ENCODE results near the gene SRSF5.

Gene SRSF5

GRCh38 chr14:69755296-69755695, 11.6 kb upstream of the SRSF5 start:
- Histone ChIP-seq H3K27me3 (no peaks in the 10 kb centered on the region), H3K9me3 (no peaks in the 10 kb centered on the region), H3K4me1 (ENCODE audit: control insufficient read depth in 1 of 2, insufficient read depth in 1 of 2, low read depth in 1 of 2, low read length in 1 of 2) (no peaks in the 10 kb centered on the region), H3K27ac (no peak overlapping the region), H3K4me3 (ENCODE audit: low read depth in 1 of 2, low read length in 1 of 2) (no peak overlapping the region), H3K36me3 (no peaks in the 10 kb centered on the region)
- no peak for TF ChIP-seq CTCF (IDR thresholded peaks at IDR 0.05)

GRCh38 chr14:69755784-69756183, 11.2 kb upstream of the SRSF5 start:
- Histone ChIP-seq H3K27me3 (no peaks in the 10 kb centered on the region), H3K27ac (no peak overlapping the region), H3K9me3 (no peaks in the 10 kb centered on the region), H3K36me3 (no peaks in the 10 kb centered on the region), H3K4me1 (ENCODE audit: control insufficient read depth in 1 of 2, insufficient read depth in 1 of 2, low read depth in 1 of 2, low read length in 1 of 2) (no peaks in the 10 kb centered on the region), H3K4me3 (ENCODE audit: low read depth in 1 of 2, low read length in 1 of 2) (no peak overlapping the region)
- TF ChIP-seq CTCF (IDR thresholded peaks at IDR 0.05) = no peak

DNA sequence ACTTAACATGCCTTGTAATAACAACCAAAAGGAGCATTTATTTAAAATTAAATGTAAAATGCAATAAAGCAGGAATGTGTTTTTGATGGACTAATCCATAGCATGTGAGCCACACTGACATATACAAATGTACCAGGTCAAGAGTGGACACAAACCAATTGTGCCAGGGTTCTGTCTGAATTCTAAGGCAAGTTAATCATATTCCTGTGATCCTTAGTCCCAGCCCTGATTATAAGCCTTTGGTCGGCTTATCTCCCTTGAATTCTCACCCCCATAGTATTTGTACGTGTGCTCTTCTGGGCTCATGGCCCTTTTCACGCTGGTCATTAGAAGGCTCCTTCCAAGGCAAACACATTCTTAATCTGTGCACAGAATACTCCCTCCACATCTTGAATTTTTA, 10.6 kb upstream of the SRSF5 start:
- Histone ChIP-seq H3K4me3 (ENCODE audit: low read depth in 1 of 2, low read length in 1 of 2) (no peak overlapping the region), H3K27me3 (no peaks in the 10 kb centered on the region), H3K36me3 (no peaks in the 10 kb centered on the region), H3K27ac (no peak overlapping the region), H3K9me3 (no peaks in the 10 kb centered on the region), H3K4me1 (ENCODE audit: control insufficient read depth in 1 of 2, insufficient read depth in 1 of 2, low read depth in 1 of 2, low read length in 1 of 2) (no peaks in the 10 kb centered on the region)
- no peak for TF ChIP-seq CTCF (IDR thresholded peaks at IDR 0.05)

- Histone ChIP-seq H3K4me1 (ENCODE audit: control insufficient read depth in 1 of 2, insufficient read depth in 1 of 2, low read depth in 1 of 2, low read length in 1 of 2) (peaks cover 0 to 1% of the 10 kb centered on the region in 2 experiments), H3K27me3 (no peaks in the 10 kb centered on the region), H3K27ac (no peak overlapping the region), H3K36me3 (no peaks in the 10 kb centered on the region), H3K4me3 (ENCODE audit: low read depth in 1 of 2, low read length in 1 of 2) (no peak overlapping the region), H3K9me3 (no peaks in the 10 kb centered on the region)
- TF ChIP-seq CTCF (IDR thresholded peaks at IDR 0.05) = no peak
Measured at GRCh38 chr14:69760810-69761209, 6.1 kb upstream of the SRSF5 start.

DNA sequence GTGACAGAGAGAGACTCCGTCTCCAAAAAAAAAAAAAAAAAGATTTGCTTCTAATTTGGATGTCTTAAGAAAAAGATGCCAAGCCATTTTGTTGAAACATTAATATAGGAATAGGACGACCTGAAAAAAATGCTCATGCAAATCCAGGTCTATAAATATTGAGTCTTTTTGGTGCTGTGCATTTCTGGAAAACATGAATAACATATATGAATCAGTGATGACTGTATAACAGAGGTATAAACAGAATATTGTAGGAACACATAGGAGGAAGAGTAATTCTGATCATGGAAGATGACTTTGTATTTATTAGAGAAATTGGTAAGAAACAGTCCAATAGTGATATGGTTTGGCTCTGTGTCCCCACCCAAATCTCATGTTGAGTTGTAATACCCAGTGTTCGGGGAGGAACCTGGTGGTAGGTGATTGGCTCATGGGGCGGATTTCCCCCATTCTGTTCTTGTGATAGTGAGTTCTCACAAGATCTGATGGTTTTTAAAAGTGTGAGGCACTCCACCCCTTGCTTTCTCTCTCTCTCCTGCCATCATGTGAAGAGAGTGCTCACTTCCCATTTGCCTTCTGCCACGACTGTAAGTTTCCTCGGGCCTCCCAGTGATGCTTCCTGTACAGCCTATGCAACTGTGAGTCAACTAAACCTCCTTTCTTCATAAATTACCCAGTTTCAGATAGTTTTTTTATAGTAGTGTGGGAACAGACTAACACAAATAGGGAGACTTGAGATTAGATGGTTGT, 3.0 kb upstream of the SRSF5 start:
- Histone ChIP-seq H3K27ac (no peak overlapping the region), H3K4me1 (ENCODE audit: control insufficient read depth in 1 of 2, insufficient read depth in 1 of 2, low read depth in 1 of 2, low read length in 1 of 2) (peaks cover 21 to 22% of the 10 kb centered on the region in 2 experiments), H3K4me3 (ENCODE audit: low read depth in 1 of 2, low read length in 1 of 2) (no peak overlapping the region), H3K36me3 (peaks cover 11% of the 10 kb centered on the region), H3K27me3 (no peaks in the 10 kb centered on the region), H3K9me3 (no peaks in the 10 kb centered on the region)
- TF ChIP-seq CTCF (IDR thresholded peaks at IDR 0.05) = no peak

All from neutrophil (primary cell).